ENCODE data around the gene FMN1.
A peak's percentile ranks its signal among the peaks of the same experiment; 100 is the strongest.

FMN1 gene

DNA sequence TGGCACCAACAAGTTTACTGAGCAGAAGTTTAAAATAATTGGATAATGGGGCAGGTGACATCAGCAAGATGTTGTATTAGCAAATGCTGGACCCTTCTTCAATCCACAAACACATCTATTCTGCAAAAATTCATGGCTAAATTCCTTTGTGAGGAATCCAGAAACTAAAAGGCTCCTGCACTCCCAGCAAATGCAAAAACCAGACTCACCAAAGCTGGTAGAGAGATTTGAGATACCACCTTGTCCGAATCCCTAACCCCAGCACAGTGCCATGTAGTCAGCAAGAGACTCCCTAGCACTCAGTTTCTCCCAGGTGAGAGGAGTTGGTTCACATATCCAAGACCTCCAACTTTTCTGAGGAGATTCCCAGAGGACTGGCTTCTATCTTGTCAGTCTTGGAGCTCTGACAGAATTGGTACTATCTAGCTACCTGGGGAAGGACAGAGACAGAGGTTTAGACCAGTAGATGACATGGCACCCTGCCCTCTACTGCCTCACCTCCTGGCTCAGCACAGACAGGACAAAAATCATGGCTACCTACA is 454.9 kb downstream of the FMN1 start:
- peak; percentile 5 for DNase-seq

DNA sequence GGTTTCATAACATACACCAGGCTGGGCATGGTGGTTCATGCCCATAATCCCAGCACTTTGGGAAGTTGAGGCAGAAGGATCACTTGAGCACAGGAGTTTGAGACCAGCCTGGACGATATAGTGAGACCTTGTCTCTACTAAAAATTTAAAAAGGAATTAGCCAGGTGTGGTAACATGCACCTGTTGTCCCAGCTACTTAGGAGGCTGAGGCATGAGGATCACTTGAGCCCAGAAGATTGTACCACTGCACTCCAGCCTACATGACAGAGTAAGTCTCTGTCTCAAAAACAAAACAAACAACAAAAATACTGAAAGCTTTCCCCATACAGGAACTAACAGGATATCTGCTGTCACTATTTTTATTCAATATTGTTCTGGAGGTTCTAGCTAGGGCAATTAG is 455.8 kb downstream of the FMN1 start:
- DNase-seq, result peak; percentile 29

DNA sequence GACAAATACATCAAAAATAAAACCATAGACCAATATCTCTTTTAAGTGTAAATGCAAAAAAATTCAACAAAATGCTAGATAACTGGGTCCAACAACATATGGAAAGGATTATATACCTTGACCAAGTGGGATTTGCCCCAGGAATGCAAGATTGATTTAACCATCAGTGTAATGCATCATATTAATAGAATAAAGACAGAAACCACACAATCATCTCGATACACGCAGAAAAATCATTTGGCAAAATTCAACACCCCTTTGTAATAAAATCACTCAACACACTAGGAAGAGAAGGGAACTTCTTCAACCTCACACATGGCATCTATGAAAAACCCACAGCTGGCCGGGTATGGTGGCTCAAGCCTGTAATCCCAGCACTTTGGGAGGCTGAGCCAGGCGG is 457.2 kb downstream of the FMN1 start:
- DNase-seq, result peak; percentile 67

DNA sequence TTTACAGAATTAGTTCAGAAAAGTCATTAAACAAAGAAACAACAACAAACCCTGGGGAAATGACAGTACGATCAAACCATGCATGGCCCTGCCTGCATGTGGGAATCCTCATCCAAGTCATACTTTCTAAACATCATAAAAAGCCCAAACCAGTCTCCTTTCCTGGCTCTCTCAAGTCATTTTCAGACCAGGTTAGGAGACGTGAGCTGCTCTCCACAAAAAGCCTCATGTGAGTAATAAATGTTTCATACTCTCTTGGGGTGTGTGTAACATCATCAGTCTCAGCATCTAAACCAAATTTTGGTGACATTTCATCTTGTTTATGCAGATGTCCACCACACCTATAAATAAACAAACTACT is 457.8 kb downstream of the FMN1 start:
- DNase-seq, result peak; percentile 65

DNA sequence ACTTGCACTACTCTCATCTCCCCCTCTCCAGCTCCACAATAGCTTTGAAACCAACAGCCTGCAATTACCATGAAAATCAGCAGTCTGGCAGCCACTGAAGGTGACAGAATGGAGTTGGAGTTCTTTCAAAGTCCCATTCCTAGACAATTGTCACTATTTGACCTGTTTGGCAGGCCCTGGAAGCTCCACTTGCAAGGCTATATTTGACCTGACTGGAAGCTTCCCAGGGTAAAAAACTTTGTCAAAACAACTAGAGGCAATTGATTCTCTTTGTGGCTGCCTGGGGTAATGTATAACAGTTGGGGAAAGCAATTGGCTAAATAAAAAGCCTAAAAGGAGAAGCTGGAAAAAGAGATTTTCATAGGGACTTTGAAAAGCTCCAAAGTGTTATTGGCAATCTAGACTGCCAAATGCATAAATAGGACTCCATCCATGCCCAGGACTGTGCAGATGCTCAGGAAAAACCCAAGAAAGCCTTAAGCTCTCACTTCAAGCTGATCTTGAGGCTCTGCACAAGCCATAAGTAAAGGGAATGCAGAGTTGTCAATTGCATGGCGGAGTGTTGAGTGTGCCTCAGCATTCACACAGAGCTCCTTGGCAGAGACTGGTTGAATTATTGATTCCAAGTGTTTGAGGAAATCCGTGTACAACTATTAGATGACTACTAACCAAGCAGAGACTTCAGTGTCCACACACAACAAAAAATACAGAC is 458.4 kb downstream of the FMN1 start:
- DNase-seq, result peak; percentile 57

DNA sequence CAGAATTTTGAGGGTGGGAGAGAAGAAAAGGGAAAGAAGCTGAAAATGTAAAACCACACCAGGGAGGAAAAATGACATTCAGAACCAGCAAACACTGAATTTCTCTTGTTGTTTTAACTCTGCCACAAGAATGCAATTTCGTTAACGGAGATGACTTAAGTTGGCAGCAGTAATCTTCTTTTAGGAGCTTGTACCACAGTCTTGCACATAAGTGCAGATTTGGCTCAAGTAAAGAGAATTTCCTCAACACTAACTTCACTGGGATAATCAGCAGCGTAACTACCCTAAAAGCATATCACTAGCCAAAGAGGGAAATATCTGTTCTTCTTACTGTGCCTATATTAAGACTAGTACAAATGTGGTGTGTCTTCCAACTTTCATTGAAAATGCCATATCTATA is 461.2 kb downstream of the FMN1 start:
- DNase-seq, result peak; percentile 7

DNA sequence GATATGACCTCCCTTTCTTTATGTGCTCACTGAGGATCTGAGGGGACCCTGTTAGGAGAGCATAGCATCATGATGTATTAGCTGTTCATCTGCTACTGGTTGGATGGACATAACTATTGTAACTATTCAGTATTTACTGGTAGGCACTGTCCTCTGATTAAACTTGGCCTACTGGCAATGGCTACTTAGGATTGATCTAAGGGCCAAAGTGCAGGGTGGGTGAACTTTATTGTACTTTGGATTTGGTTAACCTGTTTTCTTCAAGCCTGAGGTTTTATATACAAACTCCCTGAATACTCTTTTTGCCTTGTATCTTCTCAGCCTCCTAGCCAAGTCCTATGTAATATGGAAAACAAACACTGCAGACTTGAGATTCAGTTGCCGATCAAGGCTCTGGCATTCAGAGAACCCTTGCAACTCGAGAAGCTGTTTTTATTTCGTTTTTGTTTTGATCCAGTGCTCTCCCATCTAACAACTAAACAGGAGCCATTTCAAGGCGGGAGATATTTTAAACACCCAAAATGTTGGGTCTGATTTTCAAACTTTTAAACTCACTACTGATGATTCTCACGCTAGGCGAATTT is 461.8 kb downstream of the FMN1 start:
- no peak for DNase-seq

DNA sequence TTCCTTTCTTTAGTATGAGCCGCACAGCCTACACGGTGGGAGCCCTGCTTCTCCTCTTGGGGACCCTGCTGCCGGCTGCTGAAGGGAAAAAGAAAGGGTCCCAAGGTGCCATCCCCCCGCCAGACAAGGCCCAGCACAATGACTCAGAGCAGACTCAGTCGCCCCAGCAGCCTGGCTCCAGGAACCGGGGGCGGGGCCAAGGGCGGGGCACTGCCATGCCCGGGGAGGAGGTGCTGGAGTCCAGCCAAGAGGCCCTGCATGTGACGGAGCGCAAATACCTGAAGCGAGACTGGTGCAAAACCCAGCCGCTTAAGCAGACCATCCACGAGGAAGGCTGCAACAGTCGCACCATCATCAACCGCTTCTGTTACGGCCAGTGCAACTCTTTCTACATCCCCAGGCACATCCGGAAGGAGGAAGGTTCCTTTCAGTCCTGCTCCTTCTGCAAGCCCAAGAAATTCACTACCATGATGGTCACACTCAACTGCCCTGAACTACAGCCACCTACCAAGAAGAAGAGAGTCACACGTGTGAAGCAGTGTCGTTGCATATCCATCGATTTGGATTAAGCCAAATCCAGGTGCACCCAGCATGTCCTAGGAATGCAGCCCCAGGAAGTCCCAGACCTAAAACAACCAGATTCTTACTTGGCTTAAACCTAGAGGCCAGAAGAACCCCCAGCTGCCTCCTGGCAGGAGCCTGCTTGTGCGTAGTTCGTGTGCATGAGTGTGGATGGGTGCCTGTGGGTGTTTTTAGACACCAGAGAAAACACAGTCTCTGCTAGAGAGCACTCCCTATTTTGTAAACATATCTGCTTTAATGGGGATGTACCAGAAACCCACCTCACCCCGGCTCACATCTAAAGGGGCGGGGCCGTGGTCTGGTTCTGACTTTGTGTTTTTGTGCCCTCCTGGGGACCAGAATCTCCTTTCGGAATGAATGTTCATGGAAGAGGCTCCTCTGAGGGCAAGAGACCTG is 463.5 kb downstream of the FMN1 start:
- DNase-seq, result peak; percentile 48

DNA sequence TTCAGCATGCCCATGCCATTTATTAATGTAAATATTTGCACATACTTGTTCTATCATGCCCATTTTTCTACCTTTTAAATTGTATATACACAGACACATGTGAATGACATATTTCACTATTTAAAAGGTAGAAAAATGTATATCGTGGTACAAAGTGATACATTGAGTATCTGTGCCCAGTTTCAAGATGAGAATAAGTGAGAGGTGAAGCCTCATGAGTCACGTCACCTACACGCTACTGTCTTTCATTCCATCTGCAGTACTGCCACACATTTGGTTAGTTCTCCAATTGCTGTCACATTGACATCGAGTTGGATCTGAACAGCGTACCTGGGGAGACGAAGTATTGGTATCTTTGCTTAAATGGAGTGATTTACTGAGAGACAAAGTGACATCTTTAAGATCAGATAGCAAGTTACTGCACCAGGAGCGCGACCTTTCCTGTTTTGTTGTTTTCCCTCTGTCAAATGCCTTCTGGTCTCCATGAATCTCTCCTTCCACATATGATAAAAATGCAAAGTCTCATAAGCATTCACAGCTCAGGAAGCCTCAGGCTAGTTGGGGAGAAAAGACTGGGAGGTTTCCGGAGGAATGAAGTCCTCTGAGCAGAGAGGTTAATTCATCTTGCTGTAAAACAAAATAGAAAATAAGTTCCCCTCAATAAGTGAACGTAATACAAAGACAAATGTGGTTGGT is 464.7 kb downstream of the FMN1 start:
- DNase-seq, result peak; percentile 10

DNA sequence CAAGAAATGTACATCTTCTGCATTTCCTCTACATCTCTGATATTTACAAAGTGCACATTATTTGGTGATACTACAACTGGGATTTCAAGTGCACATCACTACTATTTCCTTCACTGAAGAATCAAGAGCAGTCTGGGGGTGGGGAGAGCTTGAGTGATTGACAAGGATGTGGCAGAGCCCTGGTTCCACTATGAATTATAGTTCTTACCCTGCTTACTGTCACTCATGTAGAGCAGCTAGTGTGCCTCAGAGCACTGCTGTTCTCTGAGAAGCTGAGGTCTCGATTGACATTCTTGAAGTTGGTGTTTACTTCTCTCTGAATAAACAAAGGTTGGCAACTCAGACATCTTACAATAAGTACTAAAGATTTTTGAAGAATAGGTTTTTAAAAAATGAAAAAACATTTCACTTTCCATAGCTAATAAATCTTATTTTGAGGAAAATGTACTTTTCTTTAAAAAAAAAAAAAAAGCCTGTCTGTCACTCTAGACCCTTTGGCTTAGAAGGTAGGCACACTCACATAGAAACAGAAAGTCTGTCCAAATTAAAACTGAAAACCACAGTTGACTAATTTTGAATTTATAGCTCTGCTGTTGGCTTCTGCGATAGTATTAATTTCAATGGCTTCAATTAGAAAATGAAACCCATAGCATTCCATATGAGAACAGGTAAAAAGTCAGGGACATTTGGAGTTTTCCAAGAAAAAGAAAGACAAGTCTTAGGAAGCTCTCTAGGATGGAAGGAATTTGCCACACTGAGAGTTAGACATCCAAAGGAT is 471.2 kb downstream of the FMN1 start:
- peak; percentile 28 for DNase-seq

DNA sequence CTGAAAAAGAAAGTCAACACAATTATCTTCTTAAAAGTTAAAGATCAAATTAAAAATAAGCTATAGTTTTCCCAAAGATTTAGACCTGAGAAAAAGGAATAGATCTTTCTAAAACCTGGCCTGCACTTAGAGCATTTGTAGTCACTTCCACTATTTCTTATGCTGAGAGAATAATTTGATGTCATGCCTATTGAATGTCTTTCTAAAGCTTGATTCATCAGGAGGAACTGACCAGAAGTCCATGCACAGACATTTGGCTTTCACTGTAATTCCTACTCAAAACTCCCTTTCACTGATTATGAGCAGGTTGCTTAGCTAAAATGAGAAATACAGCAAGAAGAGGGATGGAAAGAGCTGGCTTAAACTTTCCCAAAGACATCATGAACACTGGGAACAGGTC is 472.4 kb downstream of the FMN1 start:
- DNase-seq, result peak; percentile 53

DNA sequence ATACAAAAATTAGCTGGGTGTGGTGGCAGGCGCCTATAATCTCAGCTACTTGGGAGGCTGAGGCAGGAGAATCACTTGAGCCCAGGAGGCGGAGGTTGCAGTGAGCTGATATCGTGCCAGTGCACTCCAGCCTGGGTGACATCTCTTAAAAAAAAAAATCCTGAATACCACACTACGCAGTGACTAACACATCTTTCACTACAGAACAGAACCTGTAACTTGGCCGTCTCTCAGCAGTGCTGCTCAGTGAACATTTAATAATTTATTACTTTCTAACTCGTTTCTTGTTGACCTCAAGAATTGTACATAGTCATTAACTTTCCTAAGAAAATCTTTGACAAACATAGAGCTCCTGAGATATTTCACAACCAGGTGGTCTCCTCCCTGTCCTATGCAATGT is 472.9 kb downstream of the FMN1 start:
- DNase-seq, result peak; percentile 77

DNA sequence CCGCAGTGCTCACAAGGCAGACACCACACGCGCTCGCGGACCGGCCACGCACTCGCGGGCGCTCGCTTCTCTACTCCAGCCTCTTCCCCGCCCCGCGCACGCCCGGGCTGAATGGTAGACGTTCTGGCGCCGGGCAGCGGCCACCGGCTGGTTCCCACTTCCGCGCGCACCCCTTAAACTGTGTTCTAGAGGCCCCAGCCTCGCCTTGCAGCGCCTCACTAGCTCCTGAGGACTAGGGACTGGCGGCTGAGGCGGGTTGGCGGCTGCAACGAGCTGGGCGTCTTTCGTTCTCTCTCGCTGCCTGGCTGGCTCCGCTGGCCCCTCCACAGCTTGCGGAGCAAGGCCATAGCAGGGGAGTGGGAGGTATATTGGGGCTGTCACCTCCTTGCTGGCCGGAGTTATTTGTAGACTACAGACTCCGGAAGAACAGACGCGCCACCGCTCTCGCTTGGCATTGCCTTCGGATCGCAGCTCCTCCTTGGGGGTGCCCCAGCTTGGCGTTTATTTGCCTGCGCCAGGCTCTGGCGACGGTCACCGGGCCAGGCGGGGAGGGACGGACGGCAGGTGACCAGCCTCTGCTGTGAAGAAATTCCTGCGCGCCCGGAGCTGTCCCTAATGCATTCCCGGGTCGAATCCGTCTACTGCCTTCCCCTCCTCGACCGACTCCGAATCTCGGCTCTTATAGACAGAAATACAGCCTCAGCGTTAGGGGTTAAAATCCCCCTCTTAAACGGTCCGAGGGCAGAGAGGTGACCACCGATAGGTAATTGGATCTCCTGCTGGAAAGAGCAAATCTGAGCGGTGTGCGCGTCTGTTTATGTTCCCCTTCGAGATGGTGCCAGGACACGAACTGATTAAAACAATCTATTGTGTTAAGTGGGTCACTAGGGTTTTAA is 475.4 kb downstream of the FMN1 start:
- DNase-seq, result peak; percentile 54

DNA sequence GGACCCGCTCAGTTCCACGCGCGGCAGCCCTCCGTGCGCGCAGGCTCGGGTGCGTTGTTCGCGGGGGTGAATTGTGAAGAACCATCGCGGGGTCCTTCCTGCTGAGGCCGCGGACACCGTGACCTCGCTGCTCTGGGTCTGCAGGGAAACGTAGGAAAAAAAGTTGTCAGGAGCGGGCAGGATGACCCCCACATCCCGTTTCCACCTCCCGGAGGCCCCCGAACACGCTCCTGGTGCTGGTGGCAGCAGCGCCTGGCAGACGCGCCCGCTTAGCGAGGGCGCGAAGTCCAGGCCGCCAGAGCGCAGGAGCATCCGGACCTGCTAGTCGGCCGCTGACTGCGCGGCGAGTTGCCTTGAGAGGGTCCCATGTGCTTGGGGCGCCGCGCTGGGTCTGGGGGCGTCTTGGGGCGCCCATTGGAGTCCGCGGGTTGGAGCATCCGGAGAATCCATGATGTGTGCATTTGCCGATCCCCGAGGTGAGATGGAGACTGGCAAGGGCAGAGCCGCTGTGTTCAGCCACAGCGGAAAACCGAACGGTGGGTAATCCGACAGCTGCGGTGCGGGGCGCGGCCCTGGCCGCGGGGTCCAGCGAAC is 476.2 kb downstream of the FMN1 start:
- DNase-seq, result peak; percentile 49

DNA sequence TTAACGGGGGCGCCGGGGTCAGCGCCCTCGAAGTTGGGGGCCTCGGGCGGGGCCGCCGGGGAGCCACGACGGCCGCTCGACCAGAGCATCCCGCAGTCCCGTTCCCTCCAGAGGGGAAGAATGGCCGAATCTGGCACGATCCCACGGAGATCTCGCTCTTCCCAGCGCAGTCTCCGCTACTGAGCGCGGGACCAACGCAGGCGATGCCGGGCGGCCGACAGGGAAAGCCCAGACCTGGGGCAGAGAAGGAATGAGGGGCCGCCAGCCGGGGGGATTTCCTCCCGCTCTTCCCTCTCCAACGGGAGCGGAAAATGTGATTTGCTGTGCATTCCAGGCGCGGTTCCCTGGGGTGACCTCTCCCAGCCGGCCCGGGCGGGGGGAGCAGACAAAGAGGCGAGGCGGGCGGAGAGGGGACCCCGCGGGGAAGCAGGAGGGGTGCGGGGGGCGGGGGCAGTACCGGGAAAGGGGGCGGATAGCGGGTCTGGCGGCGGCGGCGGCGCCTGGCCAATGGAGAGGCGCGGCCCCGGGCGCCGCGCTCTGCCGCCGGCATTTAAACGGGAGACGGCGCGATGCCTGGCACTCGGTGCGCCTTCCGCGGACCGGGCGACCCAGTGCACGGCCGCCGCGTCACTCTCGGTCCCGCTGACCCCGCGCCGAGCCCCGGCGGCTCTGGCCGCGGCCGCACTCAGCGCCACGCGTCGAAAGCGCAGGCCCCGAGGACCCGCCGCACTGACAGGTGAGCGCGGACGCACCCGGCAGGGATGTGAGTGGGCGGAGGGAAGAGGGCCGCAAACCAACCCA is 476.9 kb downstream of the FMN1 start, which contains the start of gene GREM1:
TSS of gene GREM1 (plus strand) at position 579 of the 801 bp plus-strand sequence. CDS start 12,687 bp downstream, outside the sequence.
- peak; percentile 93 for DNase-seq

DNA sequence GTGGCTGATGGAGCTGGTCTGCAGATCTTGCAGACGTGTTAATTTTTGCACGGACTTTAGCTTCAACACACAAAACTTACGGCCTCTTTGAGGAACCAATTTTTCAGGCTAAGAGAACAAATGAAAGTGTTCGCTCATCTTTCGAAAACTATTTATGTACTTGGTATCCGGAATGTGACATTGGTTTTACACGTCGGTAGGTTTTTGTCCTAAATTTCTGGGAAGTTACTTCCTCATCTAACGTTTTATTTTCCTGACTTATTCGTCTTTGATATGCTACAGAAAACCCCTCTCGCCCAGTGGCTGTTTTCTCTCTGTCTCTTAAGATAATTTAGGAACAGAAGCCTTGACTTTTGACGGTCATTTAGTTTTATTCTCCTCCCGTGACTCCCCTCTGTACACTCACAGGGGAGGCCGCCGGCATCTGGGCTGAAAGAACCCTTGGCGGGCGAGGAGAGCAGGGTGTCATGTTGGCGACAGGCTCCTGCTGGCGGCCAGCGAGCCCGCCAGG is 477.5 kb downstream of the FMN1 start:
- peak; percentile 40 for DNase-seq

DNA sequence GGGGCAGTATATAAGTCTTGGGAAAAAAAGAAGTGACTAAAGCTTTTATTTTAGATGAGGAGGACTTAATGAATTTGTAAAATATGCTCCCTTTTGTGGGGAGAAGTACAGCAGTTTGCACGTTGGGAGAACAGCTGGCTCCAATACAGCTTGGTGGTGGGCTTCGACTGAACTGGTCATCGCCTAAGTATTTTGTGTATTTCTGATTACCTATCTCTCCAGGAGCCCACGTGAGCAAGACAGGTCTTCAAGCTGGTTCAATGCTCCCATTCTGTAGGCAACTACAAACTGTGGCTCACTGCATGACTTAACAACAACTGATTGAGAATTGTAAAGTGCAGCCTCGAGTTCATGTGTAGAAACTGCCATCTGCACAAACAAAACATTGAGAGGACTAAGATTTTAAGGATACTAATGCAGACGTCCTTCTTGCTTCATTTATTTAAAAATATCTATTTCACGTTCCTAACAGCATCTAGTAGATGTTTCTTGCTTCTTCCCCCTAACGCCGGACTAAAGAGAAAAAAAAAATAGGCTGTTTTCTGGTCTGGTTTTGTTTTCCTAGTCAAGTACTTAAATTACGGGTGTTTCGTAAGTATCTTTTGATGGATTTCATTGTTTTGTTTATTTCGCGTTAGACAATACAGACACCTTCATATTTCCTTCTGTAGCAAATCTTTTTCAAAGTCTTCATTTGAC is 478.1 kb downstream of the FMN1 start:
- peak; percentile 33 for DNase-seq
